Measurements from ENCODE around the gene MCEE.
A peak's percentile ranks its signal among the peaks of the same experiment; 100 is the strongest.

The MCEE gene

DNA sequence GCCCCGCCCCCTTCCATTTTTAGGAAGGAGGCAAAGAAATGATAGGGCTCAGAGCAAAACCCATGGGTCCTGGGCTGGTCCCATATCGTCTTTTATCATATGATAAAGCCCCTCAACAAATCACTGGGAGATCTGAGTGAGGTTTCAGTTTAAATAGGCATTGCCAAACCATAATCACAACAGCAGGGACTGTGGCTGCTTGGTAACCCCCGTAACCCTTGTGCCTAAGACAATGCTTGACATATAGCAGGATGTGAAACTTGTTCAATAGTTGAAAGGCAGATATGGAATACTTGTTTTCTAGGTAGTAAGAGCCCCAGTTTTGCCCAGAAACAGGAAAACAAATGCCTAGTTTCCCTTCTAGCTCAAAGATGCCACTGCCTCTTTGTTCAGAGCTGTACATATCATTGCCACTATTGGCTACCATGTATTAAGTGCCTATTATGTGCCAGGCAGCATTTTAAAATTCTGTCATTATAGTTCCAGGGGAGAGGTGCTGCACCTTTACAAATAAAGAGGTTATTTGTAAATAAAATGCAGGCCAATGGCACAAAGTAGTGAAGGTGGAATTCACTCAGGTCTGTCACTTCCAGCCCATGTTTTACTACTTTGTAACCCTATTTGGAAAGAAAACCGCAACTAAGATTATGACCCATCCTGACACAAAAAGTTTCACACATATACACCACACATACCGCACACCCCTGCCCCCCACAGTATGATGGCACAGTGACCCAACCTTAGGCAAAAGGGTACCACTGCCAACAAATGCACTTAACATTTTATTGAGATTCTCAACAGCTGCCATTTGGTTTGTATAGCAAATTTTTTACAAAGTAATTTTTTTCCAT is 47.4 kb downstream of the MCEE start:
- peak in 1 of 2 experiments; percentile 44 for DNase-seq (ENCODE audit: low read depth in 2 of 2)

DNA sequence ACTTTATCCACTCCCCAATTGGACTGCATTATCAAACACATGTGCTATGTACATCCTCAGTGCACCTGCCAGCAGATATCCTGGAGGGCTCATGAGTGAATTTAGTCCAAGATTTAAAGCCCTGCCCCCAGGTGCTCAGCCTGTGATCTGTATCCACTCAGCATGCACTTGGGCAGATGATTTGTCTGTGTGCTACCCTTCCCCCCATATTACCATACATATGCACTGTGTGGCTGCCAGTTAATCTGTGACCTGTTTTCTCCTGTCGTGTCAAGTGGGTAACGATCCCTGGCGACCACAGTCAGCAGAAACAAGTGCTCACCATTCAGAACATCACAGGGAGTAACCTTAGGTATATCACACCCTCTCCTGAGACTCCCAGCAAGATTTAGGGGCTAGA is 51.4 kb downstream of the MCEE start:
- no peak for DNase-seq (ENCODE audit: low read depth in 2 of 2)

DNA sequence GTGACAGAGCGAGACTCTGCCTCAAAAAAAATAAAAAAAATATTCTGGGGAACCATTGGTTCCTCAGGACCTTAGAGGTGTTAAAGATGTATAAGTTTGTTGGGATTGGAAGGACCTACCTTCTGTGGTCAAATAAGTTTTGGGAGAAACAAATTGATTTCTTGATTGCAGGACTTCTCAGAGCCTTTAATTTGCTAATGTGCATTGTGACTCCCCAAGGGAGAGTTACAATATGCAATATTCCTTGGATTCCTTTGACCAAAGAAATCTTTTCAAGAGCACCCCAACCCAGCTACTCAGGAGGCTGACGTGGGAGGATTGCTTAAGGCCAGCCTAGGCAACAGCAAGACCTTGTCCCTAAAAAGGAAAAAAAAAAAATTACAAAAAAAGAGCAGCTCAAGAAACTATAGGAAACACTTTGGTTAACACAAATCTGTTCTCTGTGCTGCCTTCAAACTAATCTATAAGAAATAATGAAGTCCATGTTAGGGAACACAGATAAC is 55.1 kb downstream of the MCEE start:
- DNase-seq (ENCODE audit: low read depth in 2 of 2): no peak

DNA sequence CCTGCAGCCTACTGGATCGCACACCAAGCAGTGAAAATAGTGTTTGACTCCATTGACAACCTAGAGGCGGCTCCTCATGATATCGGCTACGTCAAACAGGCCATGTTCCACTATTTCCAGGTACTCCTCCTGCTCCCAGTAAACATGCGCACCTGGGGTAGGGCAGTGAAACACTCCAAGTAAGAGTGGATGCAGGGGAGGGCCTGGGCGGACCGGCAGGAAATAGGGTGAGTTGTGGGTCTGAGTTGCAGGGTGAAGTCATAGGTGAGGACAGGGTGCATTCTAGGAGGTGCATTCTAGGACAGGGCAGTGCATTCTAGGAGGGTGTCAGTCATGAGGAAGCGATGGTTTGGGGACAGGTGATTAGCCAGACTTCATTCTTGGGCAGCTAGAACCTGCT is 56.6 kb downstream of the MCEE start:
- no peak for DNase-seq (ENCODE audit: low read depth in 2 of 2)

DNA sequence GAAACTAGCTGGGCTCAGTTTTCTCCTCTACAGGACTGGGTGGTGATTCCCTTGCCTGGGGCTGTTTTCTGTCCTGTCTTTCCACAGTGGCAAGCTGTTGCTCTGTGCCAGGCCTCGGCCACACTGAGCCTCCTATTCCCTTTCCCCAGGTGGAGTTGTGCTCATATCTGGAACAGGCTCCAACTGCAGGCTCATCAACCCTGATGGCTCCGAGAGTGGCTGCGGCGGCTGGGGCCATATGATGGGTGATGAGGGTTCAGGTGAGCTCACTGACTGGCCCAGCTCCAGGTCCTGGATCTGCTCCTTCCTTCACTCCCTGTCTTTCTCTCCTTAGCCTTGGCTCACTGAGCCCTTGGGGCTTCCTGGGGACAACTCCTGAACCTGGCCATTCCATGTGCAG is 57.5 kb downstream of the MCEE start:
- DNase-seq (ENCODE audit: low read depth in 2 of 2): no peak

DNA sequence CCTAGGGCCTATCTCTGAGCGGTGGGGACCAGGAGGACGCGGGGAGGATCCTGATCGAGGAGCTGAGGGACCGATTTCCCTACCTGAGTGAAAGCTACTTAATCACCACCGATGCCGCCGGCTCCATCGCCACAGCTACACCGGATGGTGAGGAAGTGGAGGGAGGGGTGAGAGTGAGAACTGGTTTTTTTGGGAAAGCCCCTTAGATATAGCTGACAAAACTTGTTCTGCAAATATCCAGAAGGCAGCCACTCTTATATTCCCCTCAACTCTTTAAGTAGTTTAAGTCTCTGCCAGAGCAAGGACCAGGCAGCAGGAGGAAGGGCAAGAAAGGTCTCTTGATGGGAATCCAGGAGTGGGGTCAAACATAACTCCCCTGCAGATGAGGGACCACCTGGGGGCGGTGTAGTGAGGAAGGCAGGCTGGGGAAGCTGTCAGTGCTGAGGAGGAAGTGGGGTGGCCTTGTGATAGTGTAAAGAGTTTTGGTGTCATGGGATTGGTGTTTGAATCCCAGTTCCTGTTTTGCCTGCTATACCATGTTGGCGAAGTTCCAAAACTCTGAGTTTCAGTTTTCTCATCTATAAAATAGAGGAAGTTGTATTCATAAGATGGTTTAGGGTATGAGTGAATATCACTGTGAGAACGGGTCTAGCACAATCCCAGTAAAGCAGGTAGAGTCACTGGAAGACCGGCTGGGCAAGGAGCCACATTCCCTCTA is 58.2 kb downstream of the MCEE start:
- DNase-seq (ENCODE audit: low read depth in 2 of 2): peak; percentile 40 to 41

DNA sequence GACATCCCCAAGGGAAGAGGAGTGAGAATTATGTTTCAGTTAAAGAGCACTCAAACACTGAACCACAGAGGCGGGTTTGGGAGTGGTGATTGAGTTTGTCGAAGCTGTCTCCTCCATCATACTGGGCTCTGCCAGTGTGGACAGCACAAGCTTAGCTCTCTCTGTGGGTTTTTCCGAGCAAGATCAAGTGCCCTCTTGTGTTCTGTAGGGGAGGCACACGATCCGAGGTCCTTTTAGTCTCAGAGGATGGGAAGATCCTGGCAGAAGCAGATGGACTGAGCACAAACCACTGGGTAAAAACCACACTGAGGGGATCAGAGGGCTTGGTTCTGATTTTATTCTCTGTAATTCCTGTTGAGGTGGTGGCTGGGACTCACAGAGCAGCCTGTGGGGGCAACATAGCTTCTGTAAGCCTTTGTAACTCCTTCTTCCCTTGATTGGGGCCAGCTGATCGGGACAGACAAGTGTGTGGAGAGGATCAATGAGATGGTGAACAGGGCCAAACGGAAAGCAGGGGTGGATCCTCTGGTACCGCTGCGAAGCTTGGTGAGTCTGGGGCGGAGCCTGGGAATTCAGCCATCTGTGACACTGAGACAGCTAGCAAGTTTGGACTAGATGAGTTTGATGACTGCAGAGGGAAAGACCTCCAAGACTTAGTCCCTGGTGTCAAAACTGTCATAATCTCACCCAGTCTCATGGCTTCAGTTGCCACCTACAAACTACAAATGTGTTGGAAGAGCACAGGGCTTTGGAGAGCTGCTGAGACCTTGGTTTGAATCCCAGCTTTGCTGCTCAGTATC is 59.5 kb downstream of the MCEE start:
- DNase-seq (ENCODE audit: low read depth in 2 of 2): no peak

DNA sequence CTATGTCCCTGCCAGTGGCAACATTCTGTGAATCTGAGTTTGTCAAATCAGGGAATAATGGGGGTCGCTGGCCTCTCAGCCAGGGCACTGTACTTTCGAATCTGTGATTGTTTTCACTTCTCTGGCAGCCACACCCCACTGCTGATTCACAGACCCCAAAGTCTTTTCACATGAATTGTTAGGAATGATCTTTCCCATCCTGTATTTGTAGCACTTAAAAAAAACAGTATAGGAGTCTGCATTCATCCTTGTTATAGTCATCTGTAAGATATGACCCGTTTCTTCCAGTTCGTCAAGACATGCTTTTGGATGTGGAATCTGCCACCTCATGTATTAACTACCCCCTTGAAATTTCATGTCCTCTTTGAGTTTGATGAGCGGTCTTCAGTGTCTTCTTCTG is 60.7 kb downstream of the MCEE start:
- DNase-seq (ENCODE audit: low read depth in 2 of 2): no peak

DNA sequence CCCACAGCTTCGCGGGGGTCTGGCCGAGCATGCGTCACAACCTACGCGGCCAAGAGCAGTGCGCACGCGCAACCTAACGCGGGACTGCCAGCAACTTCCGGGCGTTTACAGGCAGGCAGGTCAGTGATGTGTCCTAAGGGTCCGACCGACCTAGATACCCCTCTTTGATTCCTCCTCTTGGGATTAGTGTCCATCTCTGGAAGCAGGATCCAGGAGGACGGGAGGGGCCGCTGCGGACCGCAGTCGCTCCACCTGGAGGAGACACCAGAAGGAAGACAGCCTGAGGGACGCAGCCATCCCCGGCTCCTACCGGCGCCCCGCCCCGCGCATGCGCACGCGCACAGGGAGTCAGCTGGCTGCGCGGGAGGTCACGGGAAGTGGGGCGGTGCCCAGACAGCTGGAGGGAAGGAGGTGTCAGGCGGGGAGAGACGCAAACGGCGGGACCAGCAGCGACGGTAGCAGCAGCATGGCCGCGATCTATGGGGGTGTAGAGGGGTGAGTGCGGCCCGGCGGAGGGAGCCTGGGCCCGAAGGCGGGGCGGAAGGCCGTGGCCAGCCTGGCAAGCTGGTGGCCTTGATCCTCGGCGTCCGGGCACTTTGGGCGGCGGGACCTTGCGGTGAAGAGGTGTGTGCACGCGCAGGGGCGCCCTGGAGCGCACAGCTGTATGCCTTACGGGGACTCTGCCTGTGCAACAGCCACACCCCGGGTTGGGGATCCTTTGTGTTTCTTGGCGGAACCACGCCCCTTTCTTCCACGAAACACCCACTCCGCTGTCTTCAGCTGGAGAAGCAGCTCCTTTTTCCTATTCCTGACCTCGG is 61.6 kb downstream of the MCEE start, which contains the start of gene NAGK:
NAGK (plus strand) TSS at position 431 of the 818 bp plus-strand sequence; CDS start at position 467, 36 bp downstream.
- peak; percentile 91 to 95 for DNase-seq (ENCODE audit: low read depth in 2 of 2)

DNA sequence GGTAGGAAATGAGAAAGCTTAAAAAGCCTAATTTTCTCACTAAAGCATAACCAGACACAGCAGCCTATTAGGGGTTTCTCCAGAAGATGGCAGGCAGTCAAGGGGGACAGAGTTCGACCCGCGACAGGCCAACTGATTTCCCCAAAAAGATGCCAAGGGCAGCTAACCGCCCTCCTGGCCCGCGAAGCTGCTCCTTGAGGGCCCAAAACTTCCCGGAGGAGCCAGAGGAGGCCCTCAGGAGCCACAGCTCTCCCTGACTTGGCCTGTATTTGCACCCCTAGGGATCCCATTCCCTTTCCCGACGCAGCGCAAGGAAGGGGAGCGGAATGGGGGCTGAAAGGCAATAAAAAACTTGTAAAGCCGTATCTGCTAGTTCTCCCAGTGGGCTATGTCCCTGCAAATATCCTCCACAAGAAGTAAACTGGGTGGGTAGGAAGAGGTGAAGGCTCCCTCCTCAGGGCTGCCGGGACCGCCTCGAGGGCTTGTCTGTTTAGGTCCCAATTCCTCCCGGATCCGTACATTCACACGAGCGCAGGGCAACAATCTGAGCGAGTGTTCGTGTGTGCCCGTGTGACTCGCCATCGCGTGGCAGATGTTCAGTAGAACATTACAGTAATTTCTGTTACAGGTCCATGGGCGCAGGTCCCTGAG is 62.3 kb downstream of the MCEE start:
- no peak for DNase-seq (ENCODE audit: low read depth in 2 of 2)

DNA sequence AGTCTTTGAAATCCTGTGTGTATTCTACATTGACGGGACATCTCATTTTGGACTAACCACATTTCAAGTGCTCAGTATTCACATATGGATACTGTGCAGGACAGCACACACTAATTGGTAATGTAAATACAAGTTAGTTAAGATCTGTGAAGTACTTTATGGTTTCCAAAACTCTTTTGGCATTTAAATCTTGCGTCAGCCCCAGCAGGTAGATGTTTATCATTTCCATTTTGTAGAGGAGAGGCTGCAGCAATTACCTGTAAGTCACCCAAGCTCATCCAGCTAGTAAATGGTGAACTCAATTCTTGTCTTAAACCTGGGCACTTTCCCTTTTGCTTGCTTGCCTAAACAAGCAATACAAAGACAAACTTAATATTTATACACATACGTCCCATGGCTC is 63.2 kb downstream of the MCEE start:
- DNase-seq (ENCODE audit: low read depth in 2 of 2): no peak

DNA sequence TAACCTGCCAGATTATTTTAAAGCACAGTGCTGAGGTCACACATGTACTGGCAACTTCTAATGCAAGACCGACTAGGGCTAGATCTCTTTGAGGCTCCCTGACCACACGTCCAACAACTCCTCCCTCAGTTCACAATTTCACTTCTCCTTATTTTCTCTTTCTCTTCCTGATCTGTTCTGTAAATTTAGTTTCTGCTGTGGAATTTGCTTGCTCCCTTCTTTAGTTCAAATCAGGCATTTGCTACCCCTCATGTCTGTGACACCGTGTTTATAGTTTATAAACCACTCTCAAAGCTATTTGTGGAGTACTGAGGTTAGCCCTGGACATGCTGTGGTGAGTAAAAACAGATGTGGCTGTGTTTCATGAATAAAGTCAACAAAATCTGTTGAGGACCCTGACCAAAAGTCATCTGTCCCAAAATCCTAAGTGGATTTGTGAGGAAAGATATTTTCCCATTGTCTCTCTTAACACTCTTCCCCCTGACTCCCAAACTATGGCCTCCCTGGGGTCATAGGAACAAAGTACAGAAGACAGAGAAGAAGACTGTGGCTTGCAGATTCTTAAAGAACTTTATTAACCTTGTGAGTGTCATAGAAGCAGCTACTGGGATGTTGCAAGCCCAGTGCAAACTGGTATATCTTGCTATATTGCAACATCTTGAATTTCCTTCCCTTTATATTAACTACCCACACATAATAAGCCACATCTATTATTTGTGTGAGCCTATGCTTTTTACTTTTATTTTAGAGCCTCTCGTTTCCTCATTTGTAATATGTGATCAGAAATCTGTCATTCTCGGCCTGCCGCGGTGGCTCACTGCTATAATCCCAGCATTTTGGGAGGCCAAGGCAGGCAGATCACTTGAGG is 65.0 kb downstream of the MCEE start:
- DNase-seq (ENCODE audit: low read depth in 2 of 2): no peak

DNA sequence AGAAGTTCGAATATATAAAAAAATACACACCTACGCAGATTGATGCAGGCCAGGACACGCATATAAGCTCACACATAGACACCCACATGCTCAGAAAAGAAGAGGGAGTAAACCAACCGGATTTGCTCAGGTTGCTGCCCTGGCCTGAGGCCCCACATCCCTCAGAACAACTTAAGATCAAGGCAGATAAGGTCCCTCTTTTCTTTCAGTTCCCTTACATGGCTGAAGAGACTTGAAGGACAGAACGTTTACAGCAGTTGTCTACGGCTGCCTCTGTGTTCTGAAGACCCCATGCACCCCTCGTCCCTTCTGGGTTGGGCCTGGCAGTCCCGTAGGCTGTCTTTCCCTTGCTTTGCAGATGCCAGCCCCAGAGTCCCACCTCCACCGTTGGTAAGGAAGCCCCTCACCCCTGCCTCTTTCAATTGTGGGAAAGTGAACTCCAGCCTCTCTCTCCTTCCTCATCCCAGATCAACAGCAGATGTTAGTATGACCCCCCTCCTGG is 65.9 kb downstream of the MCEE start:
- no peak for DNase-seq (ENCODE audit: low read depth in 2 of 2)

DNA sequence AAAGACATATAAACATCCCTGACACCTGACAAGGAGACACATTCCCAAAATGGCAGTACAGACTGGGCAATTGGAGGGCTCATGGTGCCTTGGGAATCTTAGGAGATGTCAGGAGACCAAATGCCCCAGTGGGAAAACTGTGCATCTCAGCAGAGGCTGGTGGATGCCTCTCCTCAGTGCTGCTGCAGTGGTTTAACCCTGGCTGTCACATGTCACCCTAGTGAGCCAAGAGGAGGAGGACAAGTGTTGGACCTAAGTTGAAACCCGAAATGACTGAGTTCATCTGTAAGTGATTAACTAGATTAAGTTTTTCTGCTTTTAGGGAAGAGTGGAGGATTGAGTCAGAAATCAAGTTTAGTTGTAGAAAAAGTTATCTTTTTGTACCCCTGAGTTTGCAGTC is 66.8 kb downstream of the MCEE start:
- no peak for DNase-seq (ENCODE audit: low read depth in 2 of 2)

DNA sequence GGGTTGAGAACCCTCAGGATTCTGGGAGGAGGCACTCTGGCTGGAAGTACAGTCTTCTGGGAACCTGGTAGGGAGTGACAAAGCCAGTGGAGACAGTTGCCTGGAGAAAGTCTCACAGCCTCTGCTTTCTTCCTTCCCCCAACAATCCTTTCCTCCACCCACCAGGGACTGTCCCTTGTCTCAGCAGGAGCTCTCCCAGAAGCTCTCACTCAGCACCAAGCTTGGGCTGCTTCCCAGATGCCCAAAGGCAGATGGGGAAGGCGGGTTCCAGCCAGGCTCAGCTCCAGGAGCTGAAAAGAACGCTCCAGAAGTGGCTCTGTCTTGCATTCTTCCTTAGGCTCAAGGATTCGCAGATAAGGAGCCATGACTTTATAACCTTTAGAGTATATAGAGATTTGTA is 69.2 kb downstream of the MCEE start:
- no peak for DNase-seq (ENCODE audit: low read depth in 2 of 2)

DNA sequence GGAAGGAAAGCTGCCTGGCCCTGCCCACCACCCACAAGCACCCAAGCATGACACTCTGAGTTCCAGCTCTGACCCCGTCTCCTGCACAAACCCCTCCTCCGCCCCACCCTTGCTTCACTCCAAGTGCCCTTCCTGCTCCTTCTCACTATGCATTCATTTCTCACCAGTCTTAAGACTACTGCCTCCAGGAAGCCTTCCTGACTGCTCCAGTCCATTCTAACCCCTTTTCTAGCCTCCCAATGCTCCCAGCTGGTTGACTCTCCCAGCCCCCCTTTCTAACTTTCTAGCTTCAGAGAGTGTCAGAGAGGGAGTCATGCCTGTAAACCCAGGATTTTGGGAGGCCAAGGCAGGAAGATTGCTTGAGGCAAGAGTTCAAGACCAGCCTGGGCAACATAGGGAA is 69.8 kb downstream of the MCEE start:
- no peak for DNase-seq (ENCODE audit: low read depth in 2 of 2)

All from stimulated activated CD4-positive, alpha-beta T cell treated with anti-CD3 and anti-CD28 coated beads, Interleukin-12 subunit alpha, Interleukin-12 subunit beta, amount 100 ng/mL, for 24 hours (primary cell).